HG02610 (cell line): Measurements from ENCODE around the gene CAMK1G.
A peak's percentile ranks its signal among the peaks of the same experiment; 100 is the strongest.

Source experiments
- ATAC-seq: cut with Tn5 transposase; IDR thresholded peaks from one replicate; pipeline ENCODE4 v1.9.1; 2021; ENCODE audit warnings: mild to moderate bottlenecking, moderate library complexity; ENCODE audit not compliant: unreplicated experiment

Gene CAMK1G

DNA sequence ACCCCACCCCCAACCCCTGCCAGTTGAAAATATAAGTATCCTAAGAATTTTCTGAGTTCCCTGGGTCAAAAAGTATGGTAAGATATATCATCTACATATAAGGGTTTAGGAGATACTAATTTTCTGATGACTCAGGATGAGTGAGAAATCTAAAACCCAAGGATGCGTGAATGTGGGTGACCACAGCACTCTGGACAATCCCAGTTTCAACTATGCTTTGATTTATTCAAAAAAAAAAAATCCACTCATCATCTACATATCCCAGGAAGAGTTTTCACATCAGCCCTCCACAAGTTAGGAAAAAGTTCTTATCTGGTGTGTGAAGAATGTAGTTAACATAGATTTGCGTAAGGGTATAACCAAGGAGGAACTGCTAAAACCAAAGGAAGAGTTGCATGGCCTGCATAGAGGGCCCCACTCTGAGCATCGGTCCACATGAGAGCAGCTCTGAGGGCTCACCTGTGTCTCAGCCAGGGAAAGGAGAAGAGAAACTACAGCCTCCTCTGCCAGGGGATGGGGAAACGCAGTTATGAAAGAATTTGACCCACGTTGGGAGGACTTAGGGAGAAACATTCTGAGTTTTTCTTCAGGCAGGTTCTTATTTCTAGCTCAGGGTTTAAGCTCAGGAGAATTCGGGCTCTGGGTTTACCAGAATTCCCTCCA, 50.0 kb downstream of the CAMK1G start:
- no peak for ATAC-seq

GRCh38 chr1:209634005-209634737, 50.7 kb downstream of the CAMK1G start:
- ATAC-seq: no peak

DNA sequence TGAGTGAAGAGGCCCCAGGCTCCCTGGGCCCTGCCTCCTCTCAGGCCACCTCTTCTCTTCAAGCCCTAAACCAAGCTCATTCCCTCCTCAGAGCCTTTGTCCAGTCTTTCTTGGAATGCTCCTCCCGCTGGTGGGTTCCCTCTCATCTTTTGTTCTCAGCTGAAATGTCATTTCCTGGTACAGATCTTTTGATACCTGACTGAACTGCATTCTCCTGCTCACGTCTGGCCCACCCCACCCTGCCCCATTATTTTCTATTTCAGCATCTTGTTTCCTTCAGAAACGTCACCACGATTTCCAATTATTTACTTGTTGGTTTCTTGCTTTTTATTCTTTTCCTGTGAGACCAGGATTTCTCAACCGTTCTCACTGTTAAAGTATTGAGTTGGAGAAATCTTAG, 52.3 kb downstream of the CAMK1G start:
- ATAC-seq: no peak

GRCh38 chr1:209641832-209642172, 58.3 kb downstream of the CAMK1G start:
- no peak for ATAC-seq

DNA sequence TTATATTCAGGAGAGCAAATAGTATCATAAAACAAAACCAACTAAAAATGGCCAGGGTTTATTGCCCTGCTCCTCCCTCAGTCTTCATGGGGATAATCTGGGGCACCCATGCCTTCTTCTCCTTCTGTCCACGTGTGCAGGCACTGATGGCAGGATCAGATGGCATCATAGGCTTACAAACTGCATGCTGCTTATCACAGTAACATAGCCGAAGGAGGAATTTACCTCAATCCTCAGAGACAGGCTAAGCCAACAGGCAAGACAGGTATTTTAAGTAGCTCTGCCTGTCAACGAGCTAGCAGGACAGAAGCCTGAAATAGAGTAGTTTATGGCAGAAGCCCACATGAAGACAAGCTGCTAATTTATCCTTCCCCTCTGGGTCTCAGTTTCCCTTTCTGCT, 59.3 kb downstream of the CAMK1G start:
- no peak for ATAC-seq

DNA sequence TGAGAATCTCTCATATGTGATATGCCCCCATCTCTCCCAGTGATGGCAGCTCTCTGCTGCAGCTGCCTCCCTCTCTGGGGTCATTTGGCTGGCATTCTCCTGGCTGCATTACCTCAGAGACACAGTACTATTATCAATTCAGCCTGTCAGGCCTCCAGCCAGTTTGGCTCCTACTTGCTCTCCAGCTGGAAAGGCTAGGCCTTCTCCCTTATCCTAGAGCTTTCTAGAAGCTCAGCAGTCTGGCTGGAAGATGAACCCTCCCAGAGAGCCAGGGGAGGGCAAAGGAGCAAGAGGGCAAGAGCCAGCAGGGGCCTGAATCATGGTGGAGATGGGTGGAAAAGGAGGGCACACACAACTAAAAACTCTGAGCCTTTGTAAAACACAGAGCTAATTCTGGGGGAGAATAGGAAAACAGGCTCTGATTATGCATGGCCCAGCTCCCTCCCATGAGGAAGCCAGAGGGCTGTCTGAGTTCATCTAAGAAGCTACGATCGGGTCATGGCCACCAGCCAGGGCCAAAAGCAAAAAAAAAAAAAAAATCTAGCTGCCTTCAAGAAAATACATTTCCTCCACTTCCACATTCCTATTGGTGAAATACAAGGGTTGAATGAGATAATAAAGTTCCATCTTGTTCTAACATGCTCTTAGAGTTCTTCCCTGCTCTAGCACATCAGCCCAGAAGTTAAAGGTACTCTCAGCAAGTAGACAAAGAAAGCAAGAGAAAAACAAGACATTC, 59.9 kb downstream of the CAMK1G start:
- ATAC-seq: no peak

DNA sequence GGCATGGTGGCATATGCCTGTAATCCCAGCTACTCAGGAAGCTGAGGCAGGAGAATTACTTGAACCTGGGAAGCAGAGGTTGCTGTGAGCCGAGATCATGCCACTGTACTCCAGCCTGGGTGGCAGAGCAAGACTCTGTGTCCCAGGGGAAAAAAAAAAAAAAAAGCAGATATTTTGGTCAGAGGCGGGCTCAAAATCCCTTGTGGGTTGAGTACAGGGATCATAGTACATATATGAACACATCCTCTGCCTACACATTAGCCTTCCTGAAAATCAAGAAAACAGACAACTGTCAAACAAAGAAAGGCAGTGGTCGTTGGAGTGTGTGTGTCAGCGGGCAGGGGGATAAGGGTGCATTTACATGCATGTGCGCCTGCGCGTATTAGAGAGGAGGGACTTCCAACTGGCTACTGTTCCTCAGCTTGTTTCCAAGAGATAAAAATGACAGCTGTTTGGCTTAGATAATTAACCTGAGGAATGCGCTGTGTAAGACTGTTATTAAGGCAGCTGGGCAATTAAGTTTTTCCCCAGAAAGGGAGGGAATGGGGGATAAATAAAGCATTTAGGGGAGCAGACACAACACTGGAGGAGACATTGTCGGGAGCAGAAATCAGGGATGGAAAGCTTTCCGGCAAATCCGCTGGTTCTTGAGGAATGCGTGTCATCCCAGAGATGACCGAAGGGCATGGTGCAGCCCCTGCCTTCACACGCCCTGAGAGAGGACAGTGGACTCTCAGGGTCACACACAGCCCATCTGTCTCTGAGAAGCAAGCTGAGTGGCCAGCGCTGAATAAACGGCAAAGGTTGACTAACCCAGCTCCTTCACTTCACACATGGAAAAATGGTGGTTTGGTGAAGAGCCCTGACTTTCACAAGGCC, 62.3 kb downstream of the CAMK1G start:
- no peak for ATAC-seq

DNA sequence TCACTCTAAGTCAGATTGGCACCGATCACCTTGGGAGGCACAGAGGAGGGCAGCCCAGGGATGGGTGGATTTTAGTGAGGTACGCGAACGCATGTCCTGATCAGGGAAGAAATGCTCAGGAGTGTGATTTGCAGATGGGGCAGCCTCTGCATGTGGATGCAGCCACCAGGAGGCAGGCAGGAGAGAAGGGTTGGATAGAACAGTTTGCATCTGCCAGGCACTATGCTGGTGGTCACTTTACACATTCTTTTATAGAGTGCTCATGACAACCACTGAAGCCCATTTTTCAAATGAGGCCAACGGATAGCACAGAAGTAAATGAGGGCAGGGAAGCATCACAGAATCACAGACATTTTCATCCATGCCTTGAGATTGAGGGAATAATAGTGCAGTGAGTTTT, 63.0 kb downstream of the CAMK1G start:
- ATAC-seq: no peak

DNA sequence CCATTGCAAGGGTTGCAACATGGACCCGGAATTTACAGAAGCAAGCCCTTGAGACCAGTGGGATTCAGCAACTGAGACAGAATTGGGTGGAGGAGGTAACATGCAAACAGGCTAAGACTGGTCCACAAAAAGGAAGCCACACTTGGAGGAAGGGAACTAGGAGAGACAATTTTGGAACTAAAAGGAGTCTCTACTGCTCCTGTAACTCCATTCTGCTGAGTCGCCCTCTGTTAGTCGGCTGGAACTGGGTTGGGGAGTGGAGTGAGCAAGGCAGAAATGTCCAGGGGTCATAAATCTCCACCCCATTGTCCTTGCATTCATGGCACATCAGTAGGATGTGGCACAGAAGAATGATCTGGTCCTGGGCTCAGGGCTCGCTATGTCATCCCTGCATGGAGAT, 63.6 kb downstream of the CAMK1G start:
- ATAC-seq: no peak

- ATAC-seq: no peak
Measured at GRCh38 chr1:209648346-209648745, 64.8 kb downstream of the CAMK1G start.

GRCh38 chr1:209648931-209649776, 65.6 kb downstream of the CAMK1G start:
- ATAC-seq: no peak

GRCh38 chr1:209650454-209650853, 66.9 kb downstream of the CAMK1G start:
- ATAC-seq: no peak

- peak; percentile 76 for ATAC-seq
Measured at GRCh38 chr1:209651138-209651587, 67.6 kb downstream of the CAMK1G start.

- ATAC-seq: no peak
Measured at GRCh38 chr1:209652121-209652735, 68.7 kb downstream of the CAMK1G start, which contains the start of gene LAMB3. Gene LAMB3, minus strand, starts transcription at chr1:209652425. Its CDS starts 1,481 bp downstream, at chr1:209650944.

DNA sequence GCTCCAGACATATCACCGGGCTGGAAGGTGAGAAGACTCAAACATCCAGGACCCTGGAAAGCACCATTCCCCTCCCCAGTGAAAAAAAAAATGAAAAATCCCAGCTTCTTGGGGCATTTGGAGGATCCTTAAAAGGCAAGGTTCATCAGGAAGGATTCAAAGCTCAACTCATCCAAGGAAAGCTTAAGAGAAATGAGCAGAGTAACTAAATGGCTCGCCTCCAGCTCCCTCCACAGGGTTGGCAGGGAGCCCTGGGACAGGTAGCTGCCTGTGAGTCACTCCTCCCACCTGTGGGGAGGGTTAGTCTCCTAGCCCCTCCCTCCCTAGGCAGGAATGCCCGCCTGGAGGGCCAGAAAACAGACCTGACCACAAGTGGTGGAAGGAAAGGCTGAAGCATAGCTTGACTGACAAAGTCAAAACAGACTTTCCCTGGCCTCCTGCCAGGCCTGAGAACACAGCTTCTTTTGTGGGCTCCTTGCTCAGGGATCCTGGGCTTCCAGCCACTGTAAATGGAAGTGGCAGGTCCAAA, 69.4 kb downstream of the CAMK1G start:
- ATAC-seq: no peak

GRCh38 chr1:209653915-209654351, 70.4 kb downstream of the CAMK1G start:
- no peak for ATAC-seq

DNA sequence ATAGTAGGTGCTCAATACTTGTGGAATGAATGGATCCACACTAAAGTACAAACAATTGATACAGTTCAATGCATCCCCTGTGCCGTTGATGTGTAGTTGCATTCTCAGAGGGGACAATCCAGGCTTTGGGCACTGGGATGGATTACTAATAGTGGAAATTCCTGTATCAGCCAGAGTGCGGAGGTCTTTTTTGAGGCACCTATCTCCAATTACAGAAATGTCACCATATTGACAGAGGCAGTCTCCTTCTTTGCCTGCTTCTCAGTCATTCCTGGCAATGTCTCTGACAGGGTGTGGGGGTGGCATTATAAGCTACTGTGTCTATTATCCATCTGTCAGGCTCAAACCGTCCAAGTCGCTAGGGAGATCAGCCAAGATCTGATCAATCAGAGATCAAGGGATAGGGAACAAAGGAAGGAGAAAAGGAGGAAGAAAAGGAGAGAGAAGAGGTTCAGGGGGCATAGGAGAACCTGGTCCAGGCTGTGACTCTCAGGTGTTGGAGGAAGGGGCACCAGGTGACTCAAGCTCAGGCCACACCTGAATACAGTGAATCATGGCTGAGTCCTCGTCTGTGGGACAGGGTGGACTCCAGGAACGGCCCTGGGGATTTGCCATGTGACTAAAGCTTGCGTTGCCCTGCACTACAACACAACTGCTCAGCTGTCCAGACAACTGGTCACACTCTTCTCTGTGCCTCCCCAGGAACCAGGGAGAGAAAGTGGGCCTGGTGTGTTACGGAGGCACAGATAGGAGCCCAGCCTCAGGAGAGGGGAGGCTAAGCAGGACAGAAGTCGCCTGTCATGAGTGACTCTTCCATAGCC, 72.1 kb downstream of the CAMK1G start:
- no peak for ATAC-seq

- ATAC-seq: no peak
Measured at GRCh38 chr1:209657140-209657879, 73.8 kb downstream of the CAMK1G start.
